ENCODE measurements around the gene SLC16A10. TPM values are rescaled to one million over a fixed set of nuclear protein-coding genes. Genes with fewer than 3 reads are reported as not detected.

SLC16A10 gene
- total and polyA plus RNA-seq, 2 of the 13 experiments (the other 11 are each of a cell fraction or from before 2014, with no cell fraction given) = 8.2 to 20.1 TPM

DNA sequence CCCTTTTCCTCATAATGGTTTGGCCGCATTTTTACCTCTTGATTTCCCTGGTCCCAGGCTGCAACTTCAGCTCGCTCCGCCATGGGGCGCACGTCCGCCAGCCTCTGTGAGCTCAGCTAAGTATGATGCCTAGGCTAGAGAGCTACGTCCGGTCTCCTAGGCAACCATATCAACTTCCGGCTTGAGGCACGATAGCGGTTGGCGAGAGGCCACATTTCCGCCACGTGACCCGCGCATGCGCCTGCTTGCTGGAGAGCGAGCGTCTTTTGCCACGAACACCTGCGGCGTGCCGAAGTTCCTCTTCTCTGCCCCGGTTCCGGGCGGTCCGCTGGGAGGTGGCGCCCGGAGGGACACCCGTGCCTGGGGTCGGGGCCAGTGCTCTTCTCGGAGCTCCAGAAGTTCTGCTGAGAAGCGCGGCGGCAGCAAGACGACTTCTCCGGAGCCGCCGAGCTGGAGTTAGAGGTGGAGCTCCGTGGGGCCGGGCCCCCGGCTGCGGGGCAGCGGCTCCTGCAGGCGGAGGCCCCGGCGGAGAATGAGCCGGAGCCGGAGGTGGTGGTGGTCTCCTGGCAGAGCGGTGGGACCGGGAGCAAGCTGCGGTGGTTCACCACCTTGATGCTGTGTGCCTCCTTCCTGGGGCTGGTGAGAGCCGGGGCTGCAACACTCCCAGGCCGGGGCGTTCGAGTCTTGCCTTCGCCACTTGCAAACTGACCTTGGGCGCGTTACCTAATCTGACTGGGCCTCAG is 172.0 kb downstream of the SLC16A10 start (continued):
- TF ChIP-seq ZNF660 (CRISPR knock-in tag; IDR thresholded peaks at IDR 0.05; ENCODE audit: borderline replicate concordance, low read depth) = no peak
- TF ChIP-seq SALL1 (CRISPR knock-in tag; IDR thresholded peaks at IDR 0.05) = peak; percentile 96
- no peak for TF ChIP-seq HHEX (CRISPR knock-in tag; IDR thresholded peaks at IDR 0.05)
- TF ChIP-seq RNF2 (conservative IDR thresholded peaks at IDR 0.05; ENCODE audit: low read depth) = peak; percentile 95
- TF ChIP-seq, protein P1, sequence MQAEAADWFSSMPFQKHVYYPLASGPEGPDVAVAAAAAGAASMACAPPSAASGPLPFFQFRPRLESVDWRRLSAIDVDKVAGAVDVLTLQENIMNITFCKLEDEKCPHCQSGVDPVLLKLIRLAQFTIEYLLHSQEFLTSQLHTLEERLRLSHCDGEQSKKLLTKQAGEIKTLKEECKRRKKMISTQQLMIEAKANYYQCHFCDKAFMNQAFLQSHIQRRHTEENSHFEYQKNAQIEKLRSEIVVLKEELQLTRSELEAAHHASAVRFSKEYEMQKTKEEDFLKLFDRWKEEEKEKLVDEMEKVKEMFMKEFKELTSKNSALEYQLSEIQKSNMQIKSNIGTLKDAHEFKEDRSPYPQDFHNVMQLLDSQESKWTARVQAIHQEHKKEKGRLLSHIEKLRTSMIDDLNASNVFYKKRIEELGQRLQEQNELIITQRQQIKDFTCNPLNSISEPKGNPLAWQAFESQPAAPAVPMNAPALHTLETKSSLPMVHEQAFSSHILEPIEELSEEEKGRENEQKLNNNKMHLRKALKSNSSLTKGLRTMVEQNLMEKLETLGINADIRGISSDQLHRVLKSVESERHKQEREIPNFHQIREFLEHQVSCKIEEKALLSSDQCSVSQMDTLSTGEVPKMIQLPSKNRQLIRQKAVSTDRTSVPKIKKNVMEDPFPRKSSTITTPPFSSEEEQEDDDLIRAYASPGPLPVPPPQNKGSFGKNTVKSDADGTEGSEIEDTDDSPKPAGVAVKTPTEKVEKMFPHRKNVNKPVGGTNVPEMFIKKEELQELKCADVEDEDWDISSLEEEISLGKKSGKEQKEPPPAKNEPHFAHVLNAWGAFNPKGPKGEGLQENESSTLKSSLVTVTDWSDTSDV (CRISPR knock-in tag; IDR thresholded peaks at IDR 0.05) = no peak
- no peak for TF ChIP-seq ZNF160 (CRISPR knock-in tag; IDR thresholded peaks at IDR 0.05)
- TF ChIP-seq KDM5A (IDR thresholded peaks at IDR 0.05; ENCODE audit: borderline replicate concordance, low read length) = peak; percentile 83; the same call in 1 of the 2 replicates
- peak; percentile 14; the same call in 1 of the 2 replicates for TF ChIP-seq ZNF652 (CRISPR knock-in tag; IDR thresholded peaks at IDR 0.05; ENCODE audit: borderline replicate concordance, low read depth)
- peak; percentile 56; the same call in 1 of the 2 replicates for TF ChIP-seq ZBTB7B (CRISPR knock-in tag; IDR thresholded peaks at IDR 0.05)
- TF ChIP-seq ZNF569 (CRISPR knock-in tag; IDR thresholded peaks at IDR 0.05; ENCODE audit: borderline replicate concordance) = no peak
- TF ChIP-seq ARNTL (CRISPR knock-in tag; IDR thresholded peaks at IDR 0.05) = peak; percentile 92
- TF ChIP-seq ZNF44 (CRISPR knock-in tag; IDR thresholded peaks at IDR 0.05) = no peak; the same call in 1 of the 2 replicates
- TF ChIP-seq ESRRA (CRISPR knock-in tag; IDR thresholded peaks at IDR 0.05; ENCODE audit: low read depth) = no peak; the same call in 1 of the 2 replicates
- TF ChIP-seq ZFP36 (IDR thresholded peaks at IDR 0.05; ENCODE audit: borderline replicate concordance, low read depth, low read length, partially characterized antibody) = no peak
- TF ChIP-seq SIX1 (CRISPR knock-in tag; IDR thresholded peaks at IDR 0.05; ENCODE audit: borderline replicate concordance) = peak; percentile 34; the same call in 1 of the 2 replicates
- TF ChIP-seq, protein P2, sequence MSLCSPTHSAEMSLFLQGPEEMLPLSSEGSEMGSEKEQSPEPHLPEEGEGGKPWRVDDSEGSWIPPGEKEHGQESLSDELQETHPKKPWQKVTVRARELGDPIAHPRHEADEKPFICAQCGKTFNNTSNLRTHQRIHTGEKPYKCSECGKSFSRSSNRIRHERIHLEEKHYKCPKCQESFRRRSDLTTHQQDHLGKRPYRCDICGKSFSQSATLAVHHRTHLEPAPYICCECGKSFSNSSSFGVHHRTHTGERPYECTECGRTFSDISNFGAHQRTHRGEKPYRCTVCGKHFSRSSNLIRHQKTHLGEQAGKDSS (CRISPR knock-in tag; IDR thresholded peaks at IDR 0.05; ENCODE audit: borderline replicate concordance, low read depth) = peak; percentile 86; the same call in 1 of the 2 replicates
- TF ChIP-seq FIP1L1 (IDR thresholded peaks at IDR 0.05; ENCODE audit: borderline replicate concordance, insufficient read depth, low read depth, low read length) = 0 out of 2 replicates have a peak, but pooled peaks have one; percentile 37
- TF ChIP-seq ZNF530 (CRISPR knock-in tag; IDR thresholded peaks at IDR 0.05; ENCODE audit: low read depth) = no peak
- TF ChIP-seq, protein P3, sequence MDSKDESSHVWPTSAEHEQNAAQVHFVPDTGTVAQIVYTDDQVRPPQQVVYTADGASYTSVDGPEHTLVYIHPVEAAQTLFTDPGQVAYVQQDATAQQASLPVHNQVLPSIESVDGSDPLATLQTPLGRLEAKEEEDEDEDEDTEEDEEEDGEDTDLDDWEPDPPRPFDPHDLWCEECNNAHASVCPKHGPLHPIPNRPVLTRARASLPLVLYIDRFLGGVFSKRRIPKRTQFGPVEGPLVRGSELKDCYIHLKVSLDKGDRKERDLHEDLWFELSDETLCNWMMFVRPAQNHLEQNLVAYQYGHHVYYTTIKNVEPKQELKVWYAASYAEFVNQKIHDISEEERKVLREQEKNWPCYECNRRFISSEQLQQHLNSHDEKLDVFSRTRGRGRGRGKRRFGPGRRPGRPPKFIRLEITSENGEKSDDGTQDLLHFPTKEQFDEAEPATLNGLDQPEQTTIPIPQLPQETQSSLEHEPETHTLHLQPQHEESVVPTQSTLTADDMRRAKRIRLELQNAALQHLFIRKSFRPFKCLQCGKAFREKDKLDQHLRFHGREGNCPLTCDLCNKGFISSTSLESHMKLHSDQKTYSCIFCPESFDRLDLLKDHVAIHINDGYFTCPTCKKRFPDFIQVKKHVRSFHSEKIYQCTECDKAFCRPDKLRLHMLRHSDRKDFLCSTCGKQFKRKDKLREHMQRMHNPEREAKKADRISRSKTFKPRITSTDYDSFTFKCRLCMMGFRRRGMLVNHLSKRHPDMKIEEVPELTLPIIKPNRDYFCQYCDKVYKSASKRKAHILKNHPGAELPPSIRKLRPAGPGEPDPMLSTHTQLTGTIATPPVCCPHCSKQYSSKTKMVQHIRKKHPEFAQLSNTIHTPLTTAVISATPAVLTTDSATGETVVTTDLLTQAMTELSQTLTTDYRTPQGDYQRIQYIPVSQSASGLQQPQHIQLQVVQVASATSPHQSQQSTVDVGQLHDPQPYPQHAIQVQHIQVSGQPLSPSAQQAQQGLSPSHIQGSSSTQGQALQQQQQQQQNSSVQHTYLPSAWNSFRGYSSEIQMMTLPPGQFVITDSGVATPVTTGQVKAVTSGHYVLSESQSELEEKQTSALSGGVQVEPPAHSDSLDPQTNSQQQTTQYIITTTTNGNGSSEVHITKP (CRISPR knock-in tag; IDR thresholded peaks at IDR 0.05; ENCODE audit: low read depth) = peak; percentile 98
- TF ChIP-seq NFE2 (CRISPR knock-in tag; IDR thresholded peaks at IDR 0.05) = no peak
